Thyroid gland (tissue), 4 donors: ENCODE measurements around the gene THBS3. TPM values are rescaled to one million over a fixed set of nuclear protein-coding genes. Genes with fewer than 3 reads are reported as not detected.

ENCODE experiments used
- DNase-seq, 2 donors: peaks; one replicate each; pipeline ENCODE4 v3.0.0-alpha.2; 2019
- H3K27ac ChIP-seq, 3 donors: fragments of 200-600 bp; sonication (generic); 1 replicate in 2 of 3; 2 replicates in 1 of 3; pipeline ENCODE4 v1.5.1; 2016 to 2019; ENCODE audit warnings: mild to moderate bottlenecking in 1 of 3, moderate library complexity in 1 of 3
- H3K27me3 ChIP-seq: fragments of 200-600 bp; sonication (generic); one replicate; pipeline ENCODE4 v1.5.1; 2019
- H3K36me3 ChIP-seq, 2 donors: fragments of 200-600 bp; sonication (generic); one replicate each; pipeline ENCODE4 v1.5.1; 2016 to 2019
- H3K4me1 ChIP-seq, 2 donors: fragments of 200-600 bp; sonication (generic); one replicate each; pipeline ENCODE4 v1.5.1; 2017 to 2019
- H3K4me3 ChIP-seq, 3 donors: fragments of 200-600 bp; sonication (generic); replicated peaks in 1 of 3; 1 replicate in 2 of 3; 2 replicates in 1 of 3; pipeline ENCODE4 v1.5.1; 2016; ENCODE audit warnings: mild to moderate bottlenecking in 1 of 3
- H3K9me3 ChIP-seq: fragments of 200-600 bp; sonication (generic); one replicate; pipeline ENCODE4 v1.5.1; 2017
- POLR2A ChIP-seq, 2 donors: fragments of 450-650 bp; IDR thresholded peaks; one replicate each; pipeline ENCODE4 v1.6.1; 2017; ENCODE audit warnings: antibody characterized with exemption in 2 of 2, mild to moderate bottlenecking in 2 of 2, moderate library complexity in 1 of 2
- WGBS, 2 donors: methylation state at CpG; one replicate each; pipeline ENCODE4 v1.1.5; 2017; 5-methylcytosine and 5-hydroxymethylcytosine counted together
- intact Hi-C: fragments of 100-400 bp; cut with DNase I; formaldehyde crosslinking; loops from one replicate; pipeline ENCODE4 v1.15.1; 2023
- total RNA-seq, 4 donors: library from RNA; depleted of rRNA; stranded (reverse); fragments of >200 nt; gene quantifications; one replicate each; pipeline ENCODE4 v1.2.3, GENCODE V29; 2016
- TF ChIP-seq, protein P1 (sequence below), 6 experiments: fragments of 200-600 bp in 3 of 6; fragments of 450-650 bp in 3 of 6; sonication (generic) in 3 of 6; IDR thresholded peaks; one replicate each; pipeline ENCODE4 v1.5.1; 2016 to 2019; ENCODE audit warnings: antibody characterized with exemption in 6 of 6, mild to moderate bottlenecking in 2 of 6, inconsistent platforms in 1 of 6, moderate library complexity in 1 of 6

THBS3 gene
- total RNA-seq, 4 donors from 2014 or later = 8.5 to 25.7 (median 18.2) TPM

DNA sequence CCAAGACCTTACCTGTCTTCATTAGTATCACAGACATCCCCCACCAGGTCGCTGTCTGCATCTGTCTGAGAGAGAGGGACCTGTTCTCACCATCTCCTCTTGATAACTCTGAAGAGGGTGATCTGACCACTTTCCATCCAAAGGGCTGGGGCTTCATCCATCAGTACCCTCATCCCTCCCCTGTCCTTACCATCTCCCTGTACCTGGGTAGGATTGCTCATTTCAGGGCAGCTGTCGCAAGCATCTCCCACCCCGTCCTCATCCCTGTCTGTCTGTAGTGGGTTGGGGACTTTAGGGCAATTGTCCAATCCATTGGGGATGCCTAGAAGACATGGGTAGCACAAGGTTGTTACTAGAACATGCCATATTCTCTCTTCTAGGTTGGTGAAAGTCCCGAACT is 7.9 kb downstream of the THBS3 start:
- H3K9me3 ChIP-seq = no peaks in the 10 kb centered on the region
- DNase-seq = no peak
- H3K27me3 ChIP-seq = no peaks in the 10 kb centered on the region
- 87 to 90% methylated on average over 4 of the region's 4 CpGs for WGBS, 2 donors
- TF ChIP-seq, protein P1, sequence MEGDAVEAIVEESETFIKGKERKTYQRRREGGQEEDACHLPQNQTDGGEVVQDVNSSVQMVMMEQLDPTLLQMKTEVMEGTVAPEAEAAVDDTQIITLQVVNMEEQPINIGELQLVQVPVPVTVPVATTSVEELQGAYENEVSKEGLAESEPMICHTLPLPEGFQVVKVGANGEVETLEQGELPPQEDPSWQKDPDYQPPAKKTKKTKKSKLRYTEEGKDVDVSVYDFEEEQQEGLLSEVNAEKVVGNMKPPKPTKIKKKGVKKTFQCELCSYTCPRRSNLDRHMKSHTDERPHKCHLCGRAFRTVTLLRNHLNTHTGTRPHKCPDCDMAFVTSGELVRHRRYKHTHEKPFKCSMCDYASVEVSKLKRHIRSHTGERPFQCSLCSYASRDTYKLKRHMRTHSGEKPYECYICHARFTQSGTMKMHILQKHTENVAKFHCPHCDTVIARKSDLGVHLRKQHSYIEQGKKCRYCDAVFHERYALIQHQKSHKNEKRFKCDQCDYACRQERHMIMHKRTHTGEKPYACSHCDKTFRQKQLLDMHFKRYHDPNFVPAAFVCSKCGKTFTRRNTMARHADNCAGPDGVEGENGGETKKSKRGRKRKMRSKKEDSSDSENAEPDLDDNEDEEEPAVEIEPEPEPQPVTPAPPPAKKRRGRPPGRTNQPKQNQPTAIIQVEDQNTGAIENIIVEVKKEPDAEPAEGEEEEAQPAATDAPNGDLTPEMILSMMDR (IDR thresholded peaks at IDR 0.05) = no peak
- no peak for TF ChIP-seq POLR2A (IDR thresholded peaks at IDR 0.05)
- H3K4me1 ChIP-seq = peaks cover 0 to 8% of the 10 kb centered on the region in 2 donors
- intact Hi-C loops = no loop called here
- H3K36me3 ChIP-seq = no peaks in the 10 kb centered on the region
- H3K4me3 ChIP-seq = no peak overlapping the region
- no peak overlapping the region for H3K27ac ChIP-seq

DNA sequence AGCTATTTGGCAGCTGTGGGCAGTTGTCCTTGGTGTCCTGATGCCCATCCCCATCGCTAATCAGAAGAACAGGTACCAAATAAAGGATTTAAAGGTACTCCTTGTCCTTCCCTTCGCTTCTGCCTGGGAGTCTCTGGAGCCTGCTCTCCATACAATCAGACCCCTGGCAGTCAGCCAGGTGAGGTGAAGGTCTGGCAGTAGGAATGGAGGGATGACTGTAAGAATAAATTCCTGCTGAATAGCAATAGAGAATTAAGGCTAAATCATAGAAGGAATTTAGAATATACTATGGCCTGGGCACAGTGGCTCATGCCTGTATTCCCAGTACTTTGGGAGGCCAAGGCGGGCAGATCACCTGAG is 9.2 kb downstream of the THBS3 start:
- H3K4me1 ChIP-seq = peaks cover 9 to 19% of the 10 kb centered on the region in 2 donors
- intact Hi-C loops = no loop called here
- H3K4me3 ChIP-seq = no peak overlapping the region
- 94 to 100% methylated on average over 3 of the region's 3 CpGs for WGBS, 2 donors
- DNase-seq = no peak
- H3K36me3 ChIP-seq = no peaks in the 10 kb centered on the region
- no peaks in the 10 kb centered on the region for H3K9me3 ChIP-seq
- no peak overlapping the region for H3K27ac ChIP-seq
- H3K27me3 ChIP-seq = no peaks in the 10 kb centered on the region
- TF ChIP-seq POLR2A (IDR thresholded peaks at IDR 0.05) = no peak
- TF ChIP-seq, protein P1 (IDR thresholded peaks at IDR 0.05) = no peak

DNA sequence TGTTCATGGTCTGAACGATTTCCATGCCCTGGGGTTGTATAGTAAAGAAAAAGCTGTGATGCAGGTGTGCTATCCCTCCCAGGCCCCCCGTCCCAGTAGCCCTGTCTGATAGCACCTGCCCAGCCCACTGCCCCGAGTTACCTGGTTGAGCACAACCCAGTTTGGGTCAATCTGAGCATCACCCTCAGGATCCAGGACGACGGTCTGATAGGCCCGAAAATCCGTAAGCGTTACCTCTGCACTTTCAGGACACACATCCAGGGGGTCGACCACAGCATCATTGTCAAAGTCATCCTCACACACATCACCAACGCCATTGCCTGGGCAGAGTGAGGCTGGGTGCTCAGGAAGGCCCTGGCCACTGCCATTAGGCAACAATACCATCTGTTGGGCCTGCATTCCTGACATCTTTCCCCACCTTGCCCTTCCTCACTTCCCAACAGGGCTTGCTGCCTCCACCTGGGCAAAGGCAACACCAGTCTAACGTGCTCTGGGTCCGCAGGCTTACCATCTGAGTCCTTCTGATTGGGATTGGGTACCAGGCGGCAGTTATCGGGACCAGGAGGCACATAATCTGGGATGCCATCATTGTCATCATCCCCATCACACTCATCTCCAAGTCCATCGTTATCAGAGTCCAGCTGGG is 9.7 kb downstream of the THBS3 start:
- intact Hi-C loops = no loop called here
- no peak for DNase-seq
- Histone ChIP-seq H3K27me3 (no peaks in the 10 kb centered on the region), H3K4me1 (peaks cover 9 to 22% of the 10 kb centered on the region in 2 donors), H3K36me3 (no peaks in the 10 kb centered on the region), H3K9me3 (no peaks in the 10 kb centered on the region), H3K27ac (no peak overlapping the region), H3K4me3 (no peak overlapping the region)
- TF ChIP-seq, protein P1 (IDR thresholded peaks at IDR 0.05) = no peak
- TF ChIP-seq POLR2A (IDR thresholded peaks at IDR 0.05) = no peak
- 91 to 95% methylated on average over 15 of the region's 15 CpGs for WGBS, 2 donors

DNA sequence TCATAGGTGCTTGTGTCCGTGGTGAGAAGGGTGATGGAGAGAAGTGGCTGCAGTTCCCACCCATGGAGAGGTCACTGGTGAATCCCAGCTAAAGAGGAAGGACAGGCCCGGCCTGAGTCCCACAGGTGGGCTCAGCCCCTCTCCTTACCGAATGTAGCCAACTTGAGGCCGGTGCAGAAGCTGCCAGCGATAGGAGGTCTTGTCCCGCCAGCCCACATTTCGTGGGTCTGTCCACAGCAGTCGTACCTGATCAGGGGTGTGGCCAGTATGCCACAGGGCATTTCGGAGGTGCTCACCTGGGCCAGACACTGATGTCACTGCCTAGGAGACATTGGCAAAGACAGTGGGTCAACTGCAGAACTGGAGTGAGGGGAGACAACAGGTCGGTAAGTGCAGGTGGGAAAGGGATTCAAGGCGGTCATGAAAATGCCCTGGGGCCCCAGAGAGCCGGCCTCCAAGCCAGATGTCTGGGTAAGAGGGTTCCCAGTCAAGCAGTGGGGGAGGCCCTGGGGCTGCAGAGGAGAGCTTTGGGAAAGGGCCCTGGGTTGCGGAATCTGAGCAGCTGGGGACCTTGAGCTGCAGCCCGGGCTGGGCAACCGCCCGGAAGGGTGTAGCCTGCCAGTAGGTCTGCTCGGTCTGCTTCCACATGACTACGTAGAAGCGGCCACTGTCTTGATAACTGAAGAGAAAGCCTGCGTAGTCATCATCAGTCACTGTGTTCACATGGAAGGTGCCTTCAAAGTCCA is 10.6 kb downstream of the THBS3 start:
- H3K27me3 ChIP-seq = no peaks in the 10 kb centered on the region
- H3K9me3 ChIP-seq = no peaks in the 10 kb centered on the region
- DNase-seq = no peak
- no peaks in the 10 kb centered on the region for H3K36me3 ChIP-seq
- H3K4me3 ChIP-seq = no peak overlapping the region
- no peak for TF ChIP-seq POLR2A (IDR thresholded peaks at IDR 0.05)
- TF ChIP-seq, protein P1 (IDR thresholded peaks at IDR 0.05) = no peak
- intact Hi-C loops = no loop called here
- peaks cover 9 to 32% of the 10 kb centered on the region in 2 donors for H3K4me1 ChIP-seq
- 92 to 94% methylated on average over 15 to 20 of the region's 20 CpGs for WGBS, 2 donors
- H3K27ac ChIP-seq = no peak overlapping the region
